NAMALWA (cell line): Measurements from ENCODE around the gene HEATR5A.
"Not testable (repeated sequence)": the region's sequence is repeated elsewhere in the genome, so short reads cannot be mapped to it uniquely, and the experiment has no call there.

Experiments
- DNase-seq: peaks from one replicate; pipeline ENCODE4 v3.0.0-alpha.2; 2015; ENCODE audit warnings: low spot score

Gene HEATR5A

DNA sequence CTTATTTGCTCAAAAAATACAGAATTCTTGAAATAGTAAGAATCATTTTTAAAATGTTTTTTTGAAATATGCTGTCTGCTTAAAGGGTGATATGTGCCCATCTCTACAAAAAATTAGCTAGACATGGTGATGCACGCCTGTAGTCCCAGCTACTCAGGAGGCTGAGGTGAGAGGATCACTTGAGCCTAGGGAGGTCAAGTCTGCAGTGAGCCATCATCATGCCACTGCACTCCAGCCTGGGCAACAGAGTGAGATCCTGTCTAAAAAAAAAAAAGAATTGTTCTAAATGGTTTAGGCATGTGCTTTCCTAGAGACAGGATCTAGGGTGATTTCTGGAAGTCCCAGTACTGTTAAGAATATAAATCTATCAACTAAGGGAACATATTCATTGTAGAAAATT is 137.2 kb downstream of the HEATR5A start:
- no peak for DNase-seq

DNA sequence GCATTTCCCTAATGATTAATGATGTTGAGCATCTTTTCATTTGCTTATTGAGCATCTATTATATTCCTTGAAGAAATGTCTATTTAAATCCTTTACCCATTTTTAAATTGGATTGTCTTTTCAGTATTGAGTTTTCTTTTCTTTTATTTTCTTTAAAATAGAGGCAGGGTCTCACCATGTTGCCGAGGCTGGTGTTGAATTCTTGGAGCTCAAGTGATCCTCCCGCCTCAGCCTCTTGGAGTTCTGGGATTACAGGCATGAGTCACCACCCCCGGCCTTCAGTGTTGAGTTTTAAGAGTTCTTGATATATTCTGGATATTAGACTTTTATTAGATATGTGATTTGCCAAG is 139.5 kb downstream of the HEATR5A start:
- no peak for DNase-seq

DNA sequence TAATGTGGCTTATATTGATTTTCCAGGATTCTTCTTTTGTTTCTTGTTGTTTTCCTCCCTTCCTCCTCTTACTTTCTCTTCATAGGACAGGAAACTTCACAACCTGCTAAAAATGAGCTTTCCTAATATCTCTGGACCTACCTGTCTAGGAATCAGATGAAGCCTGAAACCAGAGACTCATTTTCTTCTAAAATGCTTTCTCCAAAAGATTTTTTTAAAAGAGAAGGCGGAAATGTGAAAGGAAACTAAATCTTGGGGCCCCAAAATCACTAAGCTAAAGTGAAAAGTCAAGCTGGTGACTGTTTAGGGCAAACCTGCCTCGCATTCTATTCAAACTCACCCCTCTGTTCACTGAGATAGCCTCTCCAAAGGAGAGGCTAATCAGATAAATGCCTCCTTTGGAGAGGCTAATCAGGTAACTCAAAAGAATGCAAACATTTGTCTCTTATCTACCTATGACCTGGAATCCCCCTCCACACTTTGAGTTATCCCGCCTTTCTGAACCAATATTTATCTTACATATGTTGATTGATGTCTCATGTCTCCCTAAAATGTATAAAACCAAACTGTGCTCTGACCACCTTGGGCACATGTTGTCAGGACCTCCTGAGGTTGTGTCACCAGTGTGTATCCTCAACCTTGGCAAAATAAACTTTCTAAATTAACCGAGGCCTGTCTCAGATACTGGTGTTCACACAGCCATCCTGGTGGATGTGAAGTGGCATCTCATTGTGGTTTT is 140.0 kb downstream of the HEATR5A start:
- no peak for DNase-seq

DNA sequence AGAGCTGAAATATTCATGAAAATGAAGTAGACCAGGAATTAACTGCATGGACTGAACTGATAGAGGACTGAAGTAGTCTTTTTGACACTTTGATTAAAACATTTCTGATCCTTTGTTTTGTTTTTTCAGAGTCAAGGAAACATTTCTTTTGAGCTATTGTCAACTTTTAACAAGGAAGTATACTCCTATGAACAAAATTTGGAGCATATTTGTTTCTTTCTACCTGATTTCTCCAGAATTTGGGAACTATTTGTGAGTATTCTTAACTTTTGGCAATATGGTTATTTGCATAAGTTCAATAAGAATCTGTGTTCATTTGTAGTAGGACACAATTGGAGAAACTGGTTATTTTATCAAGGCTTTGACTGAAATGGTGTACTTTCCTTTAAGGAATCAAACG is 141.5 kb downstream of the HEATR5A start:
- peak; percentile 41 for DNase-seq

DNA sequence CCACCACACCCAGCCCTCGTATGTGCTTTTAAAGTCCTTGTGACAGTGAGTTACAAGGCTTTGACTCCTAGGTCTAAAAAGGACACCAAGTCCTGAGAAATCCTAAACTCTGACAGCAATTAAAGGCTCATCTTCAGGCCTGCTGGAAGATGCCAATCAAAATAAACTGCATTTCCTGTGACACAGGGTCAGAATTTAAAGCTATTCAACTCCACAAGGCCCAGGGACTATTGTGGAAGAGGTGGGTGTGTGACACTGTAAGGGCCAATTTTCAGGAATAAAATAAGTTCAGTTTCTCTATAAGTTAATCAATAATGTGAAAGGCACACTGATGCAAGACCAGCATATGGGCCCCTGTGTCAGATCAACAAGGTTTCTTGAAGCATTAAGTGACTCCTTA is 143.3 kb downstream of the HEATR5A start:
- DNase-seq, result no peak

DNA sequence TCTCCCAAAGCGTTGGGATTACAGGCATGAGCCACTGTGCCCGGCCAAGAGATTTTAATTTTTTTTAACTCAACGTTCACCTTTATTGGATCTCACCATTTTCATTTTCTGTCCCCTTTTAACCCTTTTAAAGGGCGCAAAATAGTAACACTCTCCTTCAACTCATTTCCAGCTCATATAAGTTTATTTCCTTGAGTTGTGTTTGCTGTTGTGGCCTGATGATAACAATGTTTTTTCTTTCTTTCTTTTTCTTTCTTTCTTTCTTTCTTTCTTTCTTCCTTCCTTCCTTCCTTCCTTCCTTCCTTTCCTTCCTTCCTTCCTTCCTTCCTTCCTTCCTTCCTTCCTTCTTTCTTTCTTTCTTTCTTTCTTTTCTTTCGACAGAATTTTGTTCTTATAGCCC is 143.9 kb downstream of the HEATR5A start:
- not testable (repeated sequence) for DNase-seq

DNA sequence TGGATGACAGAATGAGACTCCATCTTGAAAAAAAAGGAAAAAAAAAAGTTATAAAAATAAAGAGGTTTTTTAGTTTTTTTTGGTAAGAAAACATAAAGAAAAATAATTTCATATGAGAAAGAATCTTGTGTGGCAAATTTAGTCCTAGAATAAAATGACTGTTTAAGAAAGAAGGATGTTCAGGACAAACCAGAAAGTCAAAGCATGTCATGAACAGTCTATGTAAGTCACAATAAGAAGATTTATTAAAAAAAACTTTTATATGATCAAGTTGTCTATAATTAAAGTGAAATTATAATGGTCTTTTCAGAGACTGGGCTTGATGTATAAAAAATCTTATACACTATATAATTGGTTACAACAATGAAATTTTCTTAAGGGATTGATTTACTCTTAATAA is 144.6 kb downstream of the HEATR5A start:
- DNase-seq, result no peak

DNA sequence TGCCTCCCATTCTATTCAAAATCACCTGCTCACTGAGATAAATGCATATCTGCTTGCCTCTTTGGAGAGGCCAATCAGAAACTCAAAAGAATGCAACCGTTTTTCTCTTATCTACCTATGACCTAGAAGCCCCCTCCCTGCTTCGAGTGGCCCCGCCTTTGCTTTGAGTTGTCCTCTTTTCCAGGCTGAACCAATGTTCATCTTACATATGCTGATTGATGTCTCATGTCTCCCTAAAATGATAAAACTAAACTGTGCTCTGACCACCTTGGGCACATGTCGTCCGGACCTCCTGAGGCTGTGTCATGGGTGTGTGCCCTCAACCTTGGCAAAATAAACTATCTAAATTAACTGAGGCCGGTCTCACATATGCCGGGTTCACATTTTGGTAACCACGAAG is 148.7 kb downstream of the HEATR5A start:
- no peak for DNase-seq

DNA sequence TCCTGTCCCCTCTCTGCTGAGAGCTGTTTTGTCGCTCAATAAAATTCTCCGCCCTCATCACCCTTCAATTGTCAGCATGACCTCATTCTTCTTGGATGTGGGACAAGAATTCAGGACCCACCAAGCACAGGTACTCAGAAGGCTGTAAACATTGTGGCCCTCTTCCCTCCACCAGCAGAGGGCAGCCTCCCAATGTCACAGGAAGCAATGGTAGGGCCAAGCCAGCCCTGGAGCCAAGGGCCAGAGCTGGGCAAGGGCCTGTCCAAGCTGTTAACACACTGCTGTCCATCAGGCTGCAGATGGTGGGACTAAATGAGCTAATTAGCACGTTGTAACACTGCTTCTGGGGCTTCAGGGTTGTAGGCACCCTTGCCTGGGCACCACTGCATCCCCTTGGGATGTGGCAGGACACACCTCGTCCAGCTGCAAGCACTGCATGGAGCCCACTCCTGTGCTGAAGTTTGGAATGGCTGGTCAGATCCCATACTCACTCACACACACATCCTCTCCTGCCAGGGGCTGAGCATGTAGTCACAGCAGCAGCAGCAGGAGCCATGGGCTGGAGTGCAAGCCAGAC is 150.1 kb downstream of the HEATR5A start:
- peak; percentile 40 for DNase-seq

DNA sequence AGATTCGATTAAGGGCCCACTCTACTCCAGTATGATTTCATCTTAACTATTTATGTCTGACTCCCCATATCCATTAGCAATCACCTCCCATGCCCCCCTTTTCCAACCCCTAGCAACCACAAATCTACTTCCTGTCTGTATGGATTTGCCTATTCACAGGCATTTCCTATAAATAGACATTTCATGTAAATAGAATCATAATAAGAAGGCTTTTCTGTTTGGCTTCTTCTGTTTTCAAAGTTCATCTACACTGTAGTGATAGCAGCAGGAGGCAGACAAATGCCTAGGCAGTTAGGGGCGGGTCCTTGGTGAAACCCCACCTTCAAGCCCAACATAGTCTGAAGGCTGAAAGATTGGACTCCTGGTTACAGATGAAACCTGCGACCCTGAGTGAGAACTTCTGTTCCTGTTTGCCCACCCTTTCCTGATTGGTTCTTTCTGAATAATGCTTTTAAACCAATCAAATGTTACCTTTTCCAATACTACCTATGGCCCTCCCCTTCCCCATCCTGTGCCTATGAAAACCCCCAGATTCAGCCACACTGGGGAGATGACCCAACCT is 150.6 kb downstream of the HEATR5A start:
- no peak for DNase-seq

DNA sequence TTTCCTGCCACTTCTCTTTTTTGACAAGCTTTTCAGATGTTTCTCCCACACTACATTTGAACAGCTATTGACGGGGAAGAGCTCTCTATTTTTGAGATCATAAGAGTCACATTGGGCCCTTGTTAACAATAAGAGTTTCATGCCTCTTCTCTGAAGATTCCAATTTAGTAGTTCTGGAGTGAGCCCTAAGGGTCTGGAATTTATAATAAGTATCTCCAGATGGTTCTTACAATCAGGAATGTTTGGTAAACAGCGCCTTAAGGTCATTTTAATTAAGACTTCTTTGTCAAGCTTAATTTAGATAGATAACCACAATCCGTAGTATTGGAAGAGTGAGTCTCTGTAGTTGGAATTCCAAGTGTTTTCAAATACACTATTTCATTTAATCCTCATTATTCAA is 152.1 kb downstream of the HEATR5A start:
- no peak for DNase-seq

DNA sequence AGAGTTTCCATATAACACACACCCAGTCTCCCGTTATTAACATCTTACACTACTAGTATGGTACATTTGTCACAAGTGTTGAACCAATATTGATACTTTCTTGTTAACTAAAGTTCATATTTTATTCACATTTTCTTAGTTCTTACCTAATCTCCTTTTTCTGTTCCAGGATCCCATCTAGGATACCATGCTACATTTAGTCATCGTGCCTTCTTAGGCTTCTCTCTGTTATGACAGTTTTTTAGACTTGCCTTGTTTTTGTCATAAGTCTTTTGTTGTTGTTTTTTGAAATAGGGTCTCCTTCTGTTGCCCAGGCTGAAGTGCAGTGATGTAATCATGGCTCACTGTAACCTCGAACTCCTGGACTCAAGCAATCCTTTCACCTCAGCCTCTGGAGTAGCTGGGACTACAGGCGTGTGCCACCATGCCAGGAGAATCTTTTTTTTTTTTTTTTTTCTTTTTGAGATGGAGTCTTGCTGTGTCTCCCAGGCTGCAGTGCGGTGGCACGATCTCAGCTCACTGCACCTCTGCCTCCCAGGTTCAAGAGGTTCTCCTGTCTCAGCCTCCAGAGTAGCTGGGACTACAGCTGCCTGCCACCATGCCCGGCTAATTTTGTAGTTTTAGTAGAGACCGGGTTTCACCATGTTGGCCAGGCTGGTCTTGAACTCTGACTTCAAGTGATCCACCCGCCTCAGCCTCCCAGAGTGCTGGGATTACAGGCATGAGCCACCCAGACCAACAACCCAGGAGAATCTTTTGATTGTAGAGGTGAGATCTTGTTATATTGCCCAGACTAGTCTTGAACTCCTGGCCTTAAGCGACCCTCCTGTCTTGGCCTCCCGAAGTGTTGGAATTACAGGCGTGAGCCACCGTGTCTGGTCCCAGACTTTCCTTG is 153.7 kb downstream of the HEATR5A start:
- DNase-seq, result no peak

DNA sequence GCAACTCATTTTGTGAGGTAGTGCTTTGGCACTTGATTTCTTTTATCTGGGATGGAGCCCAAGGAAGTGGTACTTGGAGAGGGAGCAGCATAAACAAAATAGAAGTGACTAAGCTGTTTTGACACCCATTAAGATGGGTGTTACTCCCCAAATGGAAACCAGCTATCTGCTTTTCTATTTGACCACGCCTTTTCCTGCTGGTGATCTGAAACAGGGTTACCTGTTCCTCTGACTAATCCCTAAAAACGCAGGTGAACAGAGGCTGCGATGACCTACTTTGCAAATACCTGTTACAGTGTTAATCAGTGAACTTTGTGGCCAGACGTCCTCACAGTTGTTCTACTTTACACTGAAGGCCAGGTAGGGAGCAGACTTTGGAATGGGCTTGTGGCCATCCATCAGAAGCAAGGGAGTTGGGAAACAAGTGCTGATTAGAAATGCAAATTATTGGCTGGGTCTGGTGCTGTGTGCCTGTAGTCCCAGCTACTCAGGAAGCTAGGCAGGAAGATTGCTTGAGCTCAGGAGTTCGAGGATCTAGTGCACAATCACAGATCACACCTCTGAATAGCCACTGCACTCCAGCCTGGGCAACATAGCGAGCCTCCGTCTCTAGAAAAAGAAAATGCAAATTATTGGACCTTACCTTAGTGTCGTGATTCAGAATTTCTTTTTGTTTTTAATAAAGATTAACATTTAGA is 154.5 kb downstream of the HEATR5A start:
- DNase-seq, result no peak

DNA sequence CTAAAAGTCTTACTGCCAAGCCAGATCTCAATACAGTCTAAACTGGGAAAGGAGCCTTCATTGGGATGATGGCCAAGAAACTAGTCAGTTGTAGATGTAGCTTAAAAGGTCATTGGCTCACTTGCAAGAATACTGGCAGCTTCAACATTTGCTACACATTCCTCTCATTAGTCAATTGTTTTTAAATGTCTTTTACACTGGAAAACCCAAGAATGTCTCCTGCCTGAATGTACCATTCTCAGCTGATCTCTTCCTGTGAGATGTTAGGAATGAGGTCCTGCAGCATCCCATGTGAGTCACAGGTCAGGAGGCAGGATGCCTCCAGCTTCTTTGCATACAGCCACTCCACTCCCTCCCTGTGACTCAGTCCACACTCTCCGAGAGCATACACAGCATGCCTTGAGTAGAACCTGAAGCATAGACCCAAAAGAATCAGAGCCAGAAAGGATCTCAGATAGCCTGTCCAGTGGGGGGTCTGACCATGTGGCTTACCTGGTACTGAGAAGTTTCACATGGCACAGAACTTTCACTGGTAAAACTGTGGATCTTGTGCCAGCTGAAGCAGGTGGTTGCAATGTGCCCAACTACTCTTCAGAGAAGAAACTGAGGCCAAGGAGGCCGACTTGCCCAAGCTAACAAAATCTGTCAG is 156.7 kb downstream of the HEATR5A start:
- no peak for DNase-seq

DNA sequence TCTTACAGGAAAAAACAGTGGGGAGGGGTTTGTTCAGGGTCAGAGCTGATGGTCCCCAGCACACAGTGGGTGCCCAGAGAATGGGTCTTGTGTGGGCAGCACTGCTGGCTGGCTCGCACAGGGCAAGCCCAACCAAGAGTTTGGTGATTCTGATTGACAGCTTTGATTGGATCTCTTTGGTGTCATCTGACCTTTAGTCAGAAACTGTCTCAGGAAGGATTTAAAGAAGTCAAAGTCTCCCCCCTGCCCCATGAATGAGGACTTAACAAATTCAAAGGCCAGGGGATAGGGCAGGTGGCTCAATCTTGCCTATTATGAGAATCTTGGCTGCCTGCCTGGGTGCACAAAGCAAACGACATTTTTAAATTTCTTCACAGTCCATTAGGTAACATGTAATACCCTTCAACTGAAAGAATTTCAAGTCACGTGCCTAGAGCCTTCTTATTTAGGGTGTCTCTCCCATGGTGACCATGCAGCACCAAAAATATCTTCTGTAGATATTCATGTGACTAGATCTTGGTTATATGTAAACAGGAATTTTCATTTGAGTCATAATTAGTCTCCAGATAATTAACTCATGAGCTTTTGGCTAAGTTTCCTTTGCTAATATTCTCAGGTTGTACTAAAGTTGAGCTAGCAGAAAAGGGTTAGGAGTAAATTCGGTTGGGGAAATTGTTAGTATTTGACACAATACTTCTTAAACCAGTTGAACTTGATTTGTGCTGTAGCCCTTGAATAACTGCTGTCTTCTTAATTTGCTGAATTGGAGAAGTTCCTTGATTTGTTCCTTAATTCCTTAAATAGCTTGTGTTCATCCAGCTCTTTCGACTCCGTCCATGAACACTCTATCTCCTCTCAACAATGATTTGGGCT is 158.3 kb downstream of the HEATR5A start:
- peak; percentile 88 for DNase-seq

DNA sequence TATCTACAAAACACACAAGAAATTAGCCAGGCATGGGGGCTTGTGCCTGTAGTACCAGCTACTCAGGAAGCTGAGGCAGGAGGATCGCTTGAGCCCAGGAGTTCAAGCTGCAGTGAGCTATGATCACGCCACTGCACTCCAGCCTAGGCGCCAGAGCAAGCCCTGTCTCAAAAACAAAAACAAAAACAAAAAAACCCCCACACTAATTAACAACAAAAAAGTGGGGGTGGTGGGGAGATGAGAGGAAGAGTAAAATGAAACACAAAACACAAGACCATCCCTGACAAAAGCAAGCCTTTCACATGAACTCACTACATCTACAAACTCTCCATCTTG is 158.9 kb downstream of the HEATR5A start:
- no peak for DNase-seq

DNA sequence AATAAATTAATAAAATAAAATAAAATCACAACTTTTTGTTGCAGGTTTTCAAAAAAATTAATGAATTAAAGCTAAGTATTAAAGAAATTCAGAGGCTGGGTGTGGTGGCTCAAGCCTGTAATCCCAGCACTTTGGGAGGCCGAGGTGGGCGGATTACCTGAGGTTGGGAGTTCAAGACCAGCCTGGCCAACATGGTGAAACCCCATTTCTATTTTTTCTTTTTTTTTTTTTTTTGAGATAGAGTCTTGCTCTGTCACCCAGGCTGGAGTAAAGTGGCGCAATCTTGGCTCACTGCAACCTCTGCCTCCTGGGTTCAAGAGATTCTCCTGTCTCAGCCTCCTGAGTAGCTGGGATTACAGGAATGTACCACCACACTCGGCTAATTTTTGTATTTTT is 161.3 kb downstream of the HEATR5A start:
- not testable (repeated sequence) for DNase-seq

DNA sequence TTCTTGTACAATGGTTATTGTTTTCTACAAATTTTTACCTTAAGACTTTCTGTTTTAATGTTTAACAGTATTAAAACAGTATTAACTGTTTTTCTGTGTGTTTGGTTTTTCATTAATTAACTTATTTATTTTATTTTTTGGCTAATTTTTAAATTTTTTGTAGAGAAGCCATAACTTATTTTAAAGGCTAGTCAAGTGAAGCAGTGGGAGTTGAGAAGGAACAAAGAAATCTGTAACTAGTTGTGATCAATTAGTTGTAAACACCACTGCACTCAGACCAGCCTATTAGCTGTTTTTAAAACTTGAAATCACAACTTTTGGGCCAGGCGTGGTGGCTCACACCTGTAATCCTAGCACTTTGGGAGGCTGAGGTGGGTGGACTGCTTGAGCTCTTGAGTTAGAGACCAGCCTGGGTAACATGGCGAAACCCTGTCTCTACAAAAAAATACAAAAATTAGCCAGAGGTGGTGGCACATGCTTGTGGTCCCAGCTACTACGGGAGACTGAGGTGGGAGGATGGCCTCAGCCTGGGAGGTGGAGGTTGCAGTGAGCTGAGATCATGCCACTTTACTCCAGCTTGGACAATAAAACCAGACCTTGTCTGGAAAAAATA is 161.8 kb downstream of the HEATR5A start:
- DNase-seq, result no peak

DNA sequence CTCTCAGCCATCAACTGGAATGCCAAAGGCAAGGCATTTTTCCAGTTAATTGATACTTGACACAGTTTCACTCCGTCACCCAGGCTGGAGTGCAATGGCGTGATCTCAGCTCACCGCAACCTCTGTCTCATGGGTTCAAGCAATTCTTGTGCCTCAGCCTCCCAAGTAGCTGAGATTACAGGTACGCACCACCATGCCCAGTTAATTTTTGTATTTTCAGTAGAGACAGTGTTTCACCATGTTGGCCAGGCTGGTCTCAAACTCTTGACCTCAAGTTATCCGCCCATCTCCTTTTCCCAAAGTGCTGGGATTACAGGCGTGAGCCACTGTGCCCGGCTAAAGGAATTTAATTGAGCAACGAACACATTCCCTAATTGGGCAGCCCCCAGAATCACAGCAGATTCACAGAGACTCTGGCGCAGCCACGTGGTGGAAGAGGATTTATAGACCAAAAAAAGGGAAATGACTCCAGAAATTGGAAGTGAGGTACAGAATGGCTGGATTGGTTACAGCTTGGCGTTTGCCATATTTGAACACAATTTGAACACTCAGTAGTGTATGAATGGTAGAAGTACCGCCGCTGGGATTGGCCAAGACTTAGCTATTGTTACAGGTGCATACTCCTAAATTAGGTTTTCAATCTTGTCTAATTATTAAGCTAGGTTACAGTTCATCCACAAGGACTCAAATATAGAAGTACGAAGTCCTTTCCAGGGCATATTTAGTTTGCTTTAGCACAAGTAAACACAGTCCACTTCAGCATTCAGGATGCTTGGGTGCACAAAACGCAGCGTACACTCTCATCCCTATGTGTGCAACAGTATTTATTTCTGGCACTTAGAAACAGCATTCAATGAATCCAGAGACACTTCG is 162.6 kb downstream of the HEATR5A start:
- DNase-seq, result not testable (repeated sequence)

DNA sequence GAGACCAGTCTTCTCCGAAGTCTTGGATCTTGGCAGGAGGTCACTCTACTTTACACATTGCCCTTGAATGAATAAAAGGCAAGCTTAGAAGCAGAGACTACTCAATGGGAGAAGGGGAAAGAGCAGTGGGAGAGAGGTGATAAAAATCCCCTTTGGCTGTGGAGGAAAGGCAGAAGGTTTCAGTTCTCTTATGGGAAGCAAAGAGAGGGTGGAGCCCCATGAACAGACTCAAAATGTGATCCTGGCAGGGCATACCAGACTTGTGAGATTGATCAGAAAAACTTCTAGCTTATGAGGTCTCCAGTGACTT is 163.2 kb downstream of the HEATR5A start:
- no peak for DNase-seq
